BE2C (cell line): Measurements from ENCODE around the gene TRPV2.
A peak's percentile ranks its signal among the peaks of the same experiment; 100 is the strongest.

Experiments
- DNase-seq: peaks from one replicate; pipeline ENCODE4 v3.0.0-alpha.2; 2020
- H3K27me3 ChIP-seq: fragments of 250-450 bp; sonication (Bioruptor Pico); 2 replicates; pipeline ENCODE4 v1.5.1; 2020; ENCODE audit warnings: mild to moderate bottlenecking
- H3K36me3 ChIP-seq: fragments of 250-450 bp; sonication (Bioruptor Pico); 2 replicates; pipeline ENCODE4 v1.5.1; 2020; ENCODE audit warnings: mild to moderate bottlenecking
- H3K4me1 ChIP-seq: fragments of 250-450 bp; sonication (Bioruptor Pico); 2 replicates; pipeline ENCODE4 v1.5.1; 2020
- H3K4me3 ChIP-seq: 2 replicates; pipeline ENCODE4 v1.5.1; 2011; ENCODE audit warnings: low read depth, low read length
- H3K9me3 ChIP-seq: fragments of 250-450 bp; sonication (Bioruptor Pico); 2 replicates; pipeline ENCODE4 v1.5.1; 2020
- CTCF ChIP-seq: IDR thresholded peaks from 2 replicates; pipeline ENCODE4 v1.5.1; 2012; ENCODE audit warnings: mild to moderate bottlenecking, low read depth, low read length

Gene TRPV2

GRCh38 chr17:16407911-16408588 is 7.3 kb upstream of the TRPV2 start:
- H3K36me3 ChIP-seq = no peaks in the 10 kb centered on the region
- peak; percentile 69 for DNase-seq
- no peaks in the 10 kb centered on the region for H3K27me3 ChIP-seq
- no peak for TF ChIP-seq CTCF
- H3K4me1 ChIP-seq = peaks cover 4% of the 10 kb centered on the region; the same call in 1 of the 2 replicates
- H3K9me3 ChIP-seq = no peaks in the 10 kb centered on the region
- peak overlapping the region; percentile 23 for H3K4me3 ChIP-seq

GRCh38 chr17:16417399-16417798 is 2.0 kb downstream of the TRPV2 start:
- H3K9me3 ChIP-seq = no peaks in the 10 kb centered on the region
- H3K4me1 ChIP-seq = peaks cover 29% of the 10 kb centered on the region
- TF ChIP-seq CTCF = no peak
- no peaks in the 10 kb centered on the region for H3K36me3 ChIP-seq
- DNase-seq = no peak
- H3K27me3 ChIP-seq = no peaks in the 10 kb centered on the region
- no peak overlapping the region for H3K4me3 ChIP-seq

- H3K4me3 ChIP-seq = no peak overlapping the region
- peaks cover 29% of the 10 kb centered on the region for H3K4me1 ChIP-seq
- peak; percentile 39 for DNase-seq
- no peaks in the 10 kb centered on the region for H3K36me3 ChIP-seq
- no peak for TF ChIP-seq CTCF
- no peaks in the 10 kb centered on the region for H3K27me3 ChIP-seq
- H3K9me3 ChIP-seq = no peaks in the 10 kb centered on the region
Measured at GRCh38 chr17:16417896-16418684, 2.7 kb downstream of the TRPV2 start.

GRCh38 chr17:16418685-16419068 is 3.3 kb downstream of the TRPV2 start:
- DNase-seq = no peak
- peaks cover 29% of the 10 kb centered on the region for H3K4me1 ChIP-seq
- H3K4me3 ChIP-seq = no peak overlapping the region
- H3K27me3 ChIP-seq = no peaks in the 10 kb centered on the region
- H3K36me3 ChIP-seq = no peaks in the 10 kb centered on the region
- no peak for TF ChIP-seq CTCF
- H3K9me3 ChIP-seq = no peaks in the 10 kb centered on the region

GRCh38 chr17:16419074-16419928 is 3.9 kb downstream of the TRPV2 start:
- no peaks in the 10 kb centered on the region for H3K9me3 ChIP-seq
- no peak for TF ChIP-seq CTCF
- H3K36me3 ChIP-seq = no peaks in the 10 kb centered on the region
- DNase-seq = peak; percentile 72
- H3K27me3 ChIP-seq = no peaks in the 10 kb centered on the region
- H3K4me1 ChIP-seq = peaks cover 29% of the 10 kb centered on the region
- H3K4me3 ChIP-seq = no peak overlapping the region
